HepG2 (cell line): ENCODE data around the gene PRMT7. TPM values are rescaled to one million over a fixed set of nuclear protein-coding genes. Genes with fewer than 3 reads are reported as not detected.

ENCODE experiments used
- BRCA1 ChIP-seq: sonication (generic); formaldehyde crosslinking; IDR thresholded peaks from 2 replicates; pipeline ENCODE4 v1.4.0; 2020; ENCODE audit warnings: missing genetic modification reagents
- GATAD1 ChIP-seq: IDR thresholded peaks from 2 replicates; pipeline ENCODE4 v1.6.1; 2016; ENCODE audit warnings: missing genetic modification reagents, missing compliant biosample characterization
- MXD4 ChIP-seq: IDR thresholded peaks from 2 replicates; pipeline ENCODE4 v1.6.1; 2016; ENCODE audit warnings: mild to moderate bottlenecking, missing biosample characterization, missing genetic modification reagents
- NFIB ChIP-seq: sonication (generic); formaldehyde crosslinking; IDR thresholded peaks from 2 replicates; pipeline ENCODE4 v1.9.0; 2021; ENCODE audit warnings: missing genetic modification reagents, mild to moderate bottlenecking, borderline replicate concordance
- RFXANK ChIP-seq: IDR thresholded peaks from 2 replicates; pipeline ENCODE4 v1.6.1; 2016
- SRSF1 ChIP-seq: fragments of 200-400 bp; formaldehyde crosslinking; optimal IDR thresholded peaks from 2 replicates; pipeline ENCODE3; 2017; ENCODE audit warnings: mild to moderate bottlenecking, low read depth, low read length, moderate library complexity
- ZBTB20 ChIP-seq: sonication (generic); formaldehyde crosslinking; IDR thresholded peaks from 2 replicates; pipeline ENCODE4 v1.8.1; 2023; ENCODE audit warnings: missing genetic modification reagents, low read depth, mild to moderate bottlenecking, borderline replicate concordance
- ZNF10 ChIP-seq: sonication (generic); formaldehyde crosslinking; IDR thresholded peaks from 2 replicates; pipeline ENCODE4 v1.4.0; 2020; ENCODE audit warnings: mild to moderate bottlenecking, low read depth, missing genetic modification reagents, borderline replicate concordance
- ZNF124 ChIP-seq: sonication (generic); formaldehyde crosslinking; IDR thresholded peaks from 2 replicates; pipeline ENCODE4 v1.4.0; 2020; ENCODE audit warnings: missing genetic modification reagents
- ZNF564 ChIP-seq: sonication (generic); formaldehyde crosslinking; IDR thresholded peaks from 2 replicates; pipeline ENCODE4 v1.8.1; 2023; ENCODE audit warnings: mild to moderate bottlenecking, missing genetic modification reagents
- polyA plus RNA-seq, 8 experiments: library from polyadenylated mRNA; depleted of rRNA in 3 of 8; stranded (reverse) in 7 of 8; unstranded in 1 of 8; fragments of >200 nt; fragmentation: Illumina TruSeq in 4 of 8; extraction: Trizol in 4 of 8; gene quantifications; 2 replicates each; pipeline versions ENCODE4 v1.2.1 to v1.2.3, GENCODE V29; 2011 to 2016; ENCODE audit warnings: low read depth in 4 of 8, missing spikeins in 1 of 8, mixed read lengths in 1 of 8; ENCODE audit not compliant: insufficient read depth in 1 of 8
- total RNA-seq, 5 experiments: library from RNA; depleted of rRNA; stranded (reverse); fragments of >200 nt; fragmentation: Illumina TruSeq; extraction: Trizol; gene quantifications; 2 replicates each; pipeline ENCODE4 v1.2.3, GENCODE V29; 2016; ENCODE audit warnings: low read depth in 1 of 5
- TF ChIP-seq, protein P1 (sequence below): sonication (generic); formaldehyde crosslinking; IDR thresholded peaks from 2 replicates; pipeline ENCODE4 v1.4.0; 2020; ENCODE audit warnings: missing genetic modification reagents
- TF ChIP-seq, protein P2 (sequence below): sonication (generic); formaldehyde crosslinking; IDR thresholded peaks from 2 replicates; pipeline ENCODE4 v1.4.0; 2020; ENCODE audit warnings: missing genetic modification reagents
- TF ChIP-seq, protein P3 (sequence below): sonication (generic); formaldehyde crosslinking; IDR thresholded peaks from 2 replicates; pipeline ENCODE4 v1.4.0; 2020; ENCODE audit warnings: missing genetic modification reagents
- TF ChIP-seq, protein P4 (sequence below): fragments of 450-650 bp; IDR thresholded peaks from 2 replicates; pipeline ENCODE4 v1.6.1; 2017; ENCODE audit warnings: mild to moderate bottlenecking
- TF ChIP-seq, protein P5 (sequence below): sonication (generic); formaldehyde crosslinking; IDR thresholded peaks from 2 replicates; pipeline ENCODE4 v1.5.0; 2020; ENCODE audit warnings: mild to moderate bottlenecking, missing genetic modification reagents
- TF ChIP-seq, protein P6 (sequence below): sonication (generic); formaldehyde crosslinking; conservative IDR thresholded peaks from 2 replicates; pipeline ENCODE4 v1.4.0; 2020; ENCODE audit warnings: missing genetic modification reagents

Gene PRMT7
- total and polyA plus RNA-seq, 2 of the 13 experiments (the other 11 are each of a cell fraction or from before 2014, with no cell fraction given) = 47.5 to 55.0 TPM

DNA sequence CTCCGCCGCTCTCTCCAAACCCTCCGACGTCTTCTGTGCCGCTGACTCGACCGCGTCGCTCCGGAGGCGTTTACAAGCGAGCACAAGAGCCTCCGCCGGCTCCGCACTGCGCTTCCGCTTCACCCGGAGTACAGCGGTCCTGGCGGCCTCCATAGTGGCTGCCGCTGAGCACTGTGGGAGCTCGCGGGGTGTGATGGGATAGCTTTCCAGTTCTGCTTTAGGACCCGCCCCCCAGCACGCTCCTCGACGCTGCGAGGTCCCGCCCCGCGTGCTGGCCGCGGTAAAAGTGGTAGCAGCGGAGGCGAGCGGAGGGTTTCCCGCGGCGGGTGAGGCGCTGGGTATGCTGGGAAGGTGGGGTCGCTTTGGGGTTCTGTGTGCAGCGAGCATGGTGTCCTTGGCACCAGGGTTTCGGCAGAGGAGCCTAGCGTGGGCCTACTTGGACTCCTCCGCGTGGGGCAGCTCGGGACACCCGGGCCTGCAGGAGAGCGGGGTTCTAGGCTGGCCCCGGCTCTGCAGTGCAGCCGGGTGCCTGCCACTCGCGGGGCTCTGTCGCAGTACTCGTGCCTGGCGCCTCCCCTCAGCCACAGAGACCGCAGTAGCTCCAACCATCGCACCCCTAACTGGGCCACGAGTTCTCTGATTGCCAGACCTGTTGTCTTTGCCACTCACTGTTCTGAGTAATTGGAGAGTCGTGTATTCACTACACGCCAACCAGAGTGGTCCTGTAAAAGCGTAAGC is at the start of gene PRMT7, which contains the start of gene SLC7A6OS (continued):
- TF ChIP-seq, protein P1, sequence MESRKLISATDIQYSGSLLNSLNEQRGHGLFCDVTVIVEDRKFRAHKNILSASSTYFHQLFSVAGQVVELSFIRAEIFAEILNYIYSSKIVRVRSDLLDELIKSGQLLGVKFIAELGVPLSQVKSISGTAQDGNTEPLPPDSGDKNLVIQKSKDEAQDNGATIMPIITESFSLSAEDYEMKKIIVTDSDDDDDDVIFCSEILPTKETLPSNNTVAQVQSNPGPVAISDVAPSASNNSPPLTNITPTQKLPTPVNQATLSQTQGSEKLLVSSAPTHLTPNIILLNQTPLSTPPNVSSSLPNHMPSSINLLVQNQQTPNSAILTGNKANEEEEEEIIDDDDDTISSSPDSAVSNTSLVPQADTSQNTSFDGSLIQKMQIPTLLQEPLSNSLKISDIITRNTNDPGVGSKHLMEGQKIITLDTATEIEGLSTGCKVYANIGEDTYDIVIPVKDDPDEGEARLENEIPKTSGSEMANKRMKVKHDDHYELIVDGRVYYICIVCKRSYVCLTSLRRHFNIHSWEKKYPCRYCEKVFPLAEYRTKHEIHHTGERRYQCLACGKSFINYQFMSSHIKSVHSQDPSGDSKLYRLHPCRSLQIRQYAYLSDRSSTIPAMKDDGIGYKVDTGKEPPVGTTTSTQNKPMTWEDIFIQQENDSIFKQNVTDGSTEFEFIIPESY (CRISPR knock-in tag) = peak; percentile 68
- TF ChIP-seq GATAD1 (peak; percentile 99), ZNF10 (CRISPR knock-in tag) (no peak; the same call in 1 of the 2 replicates), MXD4 (peak; percentile 99), ZNF124 (CRISPR knock-in tag) (peak; percentile 99), ZBTB20 (CRISPR knock-in tag) (peak; percentile 99), SRSF1 (peak; percentile 66), NFIB (CRISPR knock-in tag) (peak; percentile 94; the same call in 1 of the 2 replicates), ZNF564 (peak; percentile 99), RFXANK (peak; percentile 88; the same call in 1 of the 2 replicates), BRCA1 (CRISPR knock-in tag) (peak; percentile 99)
- TF ChIP-seq, protein P2, sequence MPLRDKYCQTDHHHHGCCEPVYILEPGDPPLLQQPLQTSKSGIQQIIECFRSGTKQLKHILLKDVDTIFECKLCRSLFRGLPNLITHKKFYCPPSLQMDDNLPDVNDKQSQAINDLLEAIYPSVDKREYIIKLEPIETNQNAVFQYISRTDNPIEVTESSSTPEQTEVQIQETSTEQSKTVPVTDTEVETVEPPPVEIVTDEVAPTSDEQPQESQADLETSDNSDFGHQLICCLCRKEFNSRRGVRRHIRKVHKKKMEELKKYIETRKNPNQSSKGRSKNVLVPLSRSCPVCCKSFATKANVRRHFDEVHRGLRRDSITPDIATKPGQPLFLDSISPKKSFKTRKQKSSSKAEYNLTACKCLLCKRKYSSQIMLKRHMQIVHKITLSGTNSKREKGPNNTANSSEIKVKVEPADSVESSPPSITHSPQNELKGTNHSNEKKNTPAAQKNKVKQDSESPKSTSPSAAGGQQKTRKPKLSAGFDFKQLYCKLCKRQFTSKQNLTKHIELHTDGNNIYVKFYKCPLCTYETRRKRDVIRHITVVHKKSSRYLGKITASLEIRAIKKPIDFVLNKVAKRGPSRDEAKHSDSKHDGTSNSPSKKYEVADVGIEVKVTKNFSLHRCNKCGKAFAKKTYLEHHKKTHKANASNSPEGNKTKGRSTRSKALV (CRISPR knock-in tag) = peak; percentile 97
- TF ChIP-seq, protein P3, sequence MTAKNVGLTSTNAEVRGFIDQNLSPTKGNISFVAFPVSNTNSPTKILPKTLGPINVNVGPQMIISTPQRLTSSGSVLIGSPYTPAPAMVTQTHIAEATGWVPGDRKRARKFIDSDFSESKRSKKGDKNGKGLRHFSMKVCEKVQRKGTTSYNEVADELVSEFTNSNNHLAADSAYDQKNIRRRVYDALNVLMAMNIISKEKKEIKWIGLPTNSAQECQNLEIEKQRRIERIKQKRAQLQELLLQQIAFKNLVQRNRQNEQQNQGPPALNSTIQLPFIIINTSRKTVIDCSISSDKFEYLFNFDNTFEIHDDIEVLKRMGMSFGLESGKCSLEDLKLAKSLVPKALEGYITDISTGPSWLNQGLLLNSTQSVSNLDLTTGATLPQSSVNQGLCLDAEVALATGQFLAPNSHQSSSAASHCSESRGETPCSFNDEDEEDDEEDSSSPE (CRISPR knock-in tag) = peak; percentile 100
- TF ChIP-seq, protein P4, sequence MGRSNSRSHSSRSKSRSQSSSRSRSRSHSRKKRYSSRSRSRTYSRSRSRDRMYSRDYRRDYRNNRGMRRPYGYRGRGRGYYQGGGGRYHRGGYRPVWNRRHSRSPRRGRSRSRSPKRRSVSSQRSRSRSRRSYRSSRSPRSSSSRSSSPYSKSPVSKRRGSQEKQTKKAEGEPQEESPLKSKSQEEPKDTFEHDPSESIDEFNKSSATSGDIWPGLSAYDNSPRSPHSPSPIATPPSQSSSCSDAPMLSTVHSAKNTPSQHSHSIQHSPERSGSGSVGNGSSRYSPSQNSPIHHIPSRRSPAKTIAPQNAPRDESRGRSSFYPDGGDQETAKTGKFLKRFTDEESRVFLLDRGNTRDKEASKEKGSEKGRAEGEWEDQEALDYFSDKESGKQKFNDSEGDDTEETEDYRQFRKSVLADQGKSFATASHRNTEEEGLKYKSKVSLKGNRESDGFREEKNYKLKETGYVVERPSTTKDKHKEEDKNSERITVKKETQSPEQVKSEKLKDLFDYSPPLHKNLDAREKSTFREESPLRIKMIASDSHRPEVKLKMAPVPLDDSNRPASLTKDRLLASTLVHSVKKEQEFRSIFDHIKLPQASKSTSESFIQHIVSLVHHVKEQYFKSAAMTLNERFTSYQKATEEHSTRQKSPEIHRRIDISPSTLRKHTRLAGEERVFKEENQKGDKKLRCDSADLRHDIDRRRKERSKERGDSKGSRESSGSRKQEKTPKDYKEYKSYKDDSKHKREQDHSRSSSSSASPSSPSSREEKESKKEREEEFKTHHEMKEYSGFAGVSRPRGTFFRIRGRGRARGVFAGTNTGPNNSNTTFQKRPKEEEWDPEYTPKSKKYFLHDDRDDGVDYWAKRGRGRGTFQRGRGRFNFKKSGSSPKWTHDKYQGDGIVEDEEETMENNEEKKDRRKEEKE = no peak
- TF ChIP-seq, protein P5, sequence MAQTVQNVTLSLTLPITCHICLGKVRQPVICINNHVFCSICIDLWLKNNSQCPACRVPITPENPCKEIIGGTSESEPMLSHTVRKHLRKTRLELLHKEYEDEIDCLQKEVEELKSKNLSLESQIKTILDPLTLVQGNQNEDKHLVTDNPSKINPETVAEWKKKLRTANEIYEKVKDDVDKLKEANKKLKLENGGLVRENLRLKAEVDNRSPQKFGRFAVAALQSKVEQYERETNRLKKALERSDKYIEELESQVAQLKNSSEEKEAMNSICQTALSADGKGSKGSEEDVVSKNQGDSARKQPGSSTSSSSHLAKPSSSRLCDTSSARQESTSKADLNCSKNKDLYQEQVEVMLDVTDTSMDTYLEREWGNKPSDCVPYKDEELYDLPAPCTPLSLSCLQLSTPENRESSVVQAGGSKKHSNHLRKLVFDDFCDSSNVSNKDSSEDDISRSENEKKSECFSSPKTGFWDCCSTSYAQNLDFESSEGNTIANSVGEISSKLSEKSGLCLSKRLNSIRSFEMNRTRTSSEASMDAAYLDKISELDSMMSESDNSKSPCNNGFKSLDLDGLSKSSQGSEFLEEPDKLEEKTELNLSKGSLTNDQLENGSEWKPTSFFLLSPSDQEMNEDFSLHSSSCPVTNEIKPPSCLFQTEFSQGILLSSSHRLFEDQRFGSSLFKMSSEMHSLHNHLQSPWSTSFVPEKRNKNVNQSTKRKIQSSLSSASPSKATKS (CRISPR knock-in tag) = peak; percentile 100
- TF ChIP-seq, protein P6, sequence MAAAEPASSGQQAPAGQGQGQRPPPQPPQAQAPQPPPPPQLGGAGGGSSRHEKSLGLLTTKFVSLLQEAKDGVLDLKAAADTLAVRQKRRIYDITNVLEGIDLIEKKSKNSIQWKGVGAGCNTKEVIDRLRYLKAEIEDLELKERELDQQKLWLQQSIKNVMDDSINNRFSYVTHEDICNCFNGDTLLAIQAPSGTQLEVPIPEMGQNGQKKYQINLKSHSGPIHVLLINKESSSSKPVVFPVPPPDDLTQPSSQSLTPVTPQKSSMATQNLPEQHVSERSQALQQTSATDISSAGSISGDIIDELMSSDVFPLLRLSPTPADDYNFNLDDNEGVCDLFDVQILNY (CRISPR knock-in tag) = peak; percentile 97
